Lower lobe of right lung (tissue), 2 donors: Measurements from ENCODE around the gene LRP1B. TPM values are rescaled to one million over a fixed set of nuclear protein-coding genes. Genes with fewer than 3 reads are reported as not detected.
"Not testable (repeated sequence)": the region's sequence is repeated elsewhere in the genome, so short reads cannot be mapped to it uniquely, and the experiment has no call there.

Experiments used
- ATAC-seq, 2 donors: fragments of 200-7000 bp; cut with Tn5 transposase; one replicate each; pipeline ENCODE4 v1.9.1; 2020 to 2022; ENCODE audit warnings: mild to moderate bottlenecking in 2 of 2, moderate library complexity in 2 of 2
- DNase-seq: peaks from one replicate; pipeline ENCODE4 v3.0.0-alpha.2; 2020
- H3K27ac ChIP-seq: fragments of 200-600 bp; one replicate; pipeline ENCODE4 v1.8.0; 2022
- H3K27me3 ChIP-seq: fragments of 200-600 bp; one replicate; pipeline ENCODE4 v1.8.0; 2022; ENCODE audit warnings: low read depth
- H3K36me3 ChIP-seq: fragments of 200-600 bp; one replicate; pipeline ENCODE4 v1.8.0; 2022; ENCODE audit warnings: mild to moderate bottlenecking
- H3K4me1 ChIP-seq: fragments of 200-600 bp; one replicate; pipeline ENCODE4 v1.8.0; 2022
- H3K4me3 ChIP-seq: fragments of 200-600 bp; one replicate; pipeline ENCODE4 v1.8.0; 2022; ENCODE audit warnings: mild to moderate bottlenecking
- H3K9me3 ChIP-seq: fragments of 200-600 bp; one replicate; pipeline ENCODE4 v1.8.0; 2022
- intact Hi-C: fragments of 100-400 bp; cut with DNase I; formaldehyde crosslinking; loops from one replicate; pipeline ENCODE4 v1.11.0; 2022
- total RNA-seq: library from RNA; stranded (reverse); fragmentation: NEBNext Ultra II Directional; extraction: Animal tissue kit (Norgen Biotek cat#: 25700); gene quantifications from one replicate; pipeline ENCODE4 v1.2.1, GENCODE V29; 2021
- TF ChIP-seq, protein P1 (sequence below): fragments of 200-600 bp; IDR thresholded peaks from one replicate; pipeline ENCODE4 v1.8.0; 2022; ENCODE audit warnings: antibody characterized with exemption, mild to moderate bottlenecking
- donor health status: DM: no; HTN: yes; CAD: no; lungs with severe emphysema.

The LRP1B gene
- total RNA-seq, 1 donor from 2014 or later = 0.09 TPM

GRCh38 chr2:140454717-140455116 lies 1676.1 kb downstream of the LRP1B start:
- no peak overlapping the region for H3K4me3 ChIP-seq
- no peaks in the 10 kb centered on the region for H3K27me3 ChIP-seq
- no peaks in the 10 kb centered on the region for H3K36me3 ChIP-seq
- H3K4me1 ChIP-seq = no peaks in the 10 kb centered on the region
- ATAC-seq = no peak
- DNase-seq = no peak
- intact Hi-C loops = no loop called here
- TF ChIP-seq, protein P1, sequence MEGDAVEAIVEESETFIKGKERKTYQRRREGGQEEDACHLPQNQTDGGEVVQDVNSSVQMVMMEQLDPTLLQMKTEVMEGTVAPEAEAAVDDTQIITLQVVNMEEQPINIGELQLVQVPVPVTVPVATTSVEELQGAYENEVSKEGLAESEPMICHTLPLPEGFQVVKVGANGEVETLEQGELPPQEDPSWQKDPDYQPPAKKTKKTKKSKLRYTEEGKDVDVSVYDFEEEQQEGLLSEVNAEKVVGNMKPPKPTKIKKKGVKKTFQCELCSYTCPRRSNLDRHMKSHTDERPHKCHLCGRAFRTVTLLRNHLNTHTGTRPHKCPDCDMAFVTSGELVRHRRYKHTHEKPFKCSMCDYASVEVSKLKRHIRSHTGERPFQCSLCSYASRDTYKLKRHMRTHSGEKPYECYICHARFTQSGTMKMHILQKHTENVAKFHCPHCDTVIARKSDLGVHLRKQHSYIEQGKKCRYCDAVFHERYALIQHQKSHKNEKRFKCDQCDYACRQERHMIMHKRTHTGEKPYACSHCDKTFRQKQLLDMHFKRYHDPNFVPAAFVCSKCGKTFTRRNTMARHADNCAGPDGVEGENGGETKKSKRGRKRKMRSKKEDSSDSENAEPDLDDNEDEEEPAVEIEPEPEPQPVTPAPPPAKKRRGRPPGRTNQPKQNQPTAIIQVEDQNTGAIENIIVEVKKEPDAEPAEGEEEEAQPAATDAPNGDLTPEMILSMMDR = no peak
- no peak overlapping the region for H3K27ac ChIP-seq
- no peaks in the 10 kb centered on the region for H3K9me3 ChIP-seq

GRCh38 chr2:140451324-140451723 lies 1679.5 kb downstream of the LRP1B start:
- Histone ChIP-seq H3K27ac (no peak overlapping the region), H3K9me3 (no peaks in the 10 kb centered on the region), H3K27me3 (no peaks in the 10 kb centered on the region), H3K4me3 (no peak overlapping the region), H3K36me3 (no peaks in the 10 kb centered on the region), H3K4me1 (no peaks in the 10 kb centered on the region)
- TF ChIP-seq, protein P1 = no peak
- ATAC-seq (no peak), DNase-seq (no peak)
- intact Hi-C loops = no loop called here

DNA sequence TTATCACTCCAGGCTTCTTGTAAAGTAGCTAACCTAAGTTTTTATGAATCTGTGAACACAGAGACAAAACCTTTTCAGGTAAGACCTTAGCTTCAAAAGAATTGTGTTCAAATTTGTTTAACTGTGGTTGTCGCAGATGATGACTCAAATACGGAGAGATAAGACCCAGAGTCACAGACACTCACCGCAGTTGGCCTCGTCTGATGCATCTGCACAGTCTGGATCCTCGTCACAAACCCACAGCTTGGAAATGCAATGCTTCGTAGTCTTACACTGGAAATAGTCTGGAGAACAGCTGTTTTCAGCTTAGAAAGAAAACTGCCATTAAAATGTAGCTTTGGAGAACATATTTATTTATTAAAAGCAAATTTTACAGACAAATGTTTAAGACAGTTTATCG lies 1688.5 kb downstream of the LRP1B start:
- no peak for DNase-seq
- H3K4me3 ChIP-seq = no peak overlapping the region

DNA sequence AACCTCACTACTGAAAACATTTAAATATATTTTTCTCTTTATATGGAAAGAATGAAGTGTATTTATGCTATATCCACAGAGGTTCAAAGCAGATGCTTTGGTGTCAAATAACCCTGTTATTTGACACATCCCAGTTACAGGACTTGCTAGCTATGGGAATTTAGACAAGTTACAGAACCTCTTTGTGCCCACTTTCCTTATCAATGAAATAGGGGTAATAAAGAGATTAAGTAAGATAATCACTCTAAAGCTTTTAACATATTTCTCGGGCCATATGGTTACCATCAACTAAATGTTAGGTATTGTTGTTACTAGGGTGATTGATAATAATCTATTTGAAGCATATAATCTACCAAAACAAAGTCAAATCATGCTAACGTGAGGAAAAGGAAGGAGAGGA lies 1690.0 kb downstream of the LRP1B start:
- no peaks in the 10 kb centered on the region for H3K4me1 ChIP-seq
- H3K27me3 ChIP-seq = no peaks in the 10 kb centered on the region
- no peak for DNase-seq
- H3K36me3 ChIP-seq = no peaks in the 10 kb centered on the region
- no peak for ATAC-seq
- no peak overlapping the region for H3K4me3 ChIP-seq
- intact Hi-C loops = no loop called here
- H3K27ac ChIP-seq = no peak overlapping the region
- TF ChIP-seq, protein P1 = no peak
- H3K9me3 ChIP-seq = no peaks in the 10 kb centered on the region

More for the DNA sequence above, 1688.5 kb downstream of the LRP1B start:
- no peaks in the 10 kb centered on the region for H3K4me1 ChIP-seq
- H3K27me3 ChIP-seq = no peaks in the 10 kb centered on the region
- intact Hi-C loops = no loop called here
- H3K9me3 ChIP-seq = no peaks in the 10 kb centered on the region
- TF ChIP-seq, protein P1 = no peak
- H3K27ac ChIP-seq = no peak overlapping the region
- no peak for ATAC-seq
- no peaks in the 10 kb centered on the region for H3K36me3 ChIP-seq

- intact Hi-C loops = no loop called here
- TF ChIP-seq, protein P1 = no peak
- Histone ChIP-seq H3K36me3 (no peaks in the 10 kb centered on the region), H3K27me3 (no peaks in the 10 kb centered on the region), H3K27ac (no peak overlapping the region), H3K4me1 (no peaks in the 10 kb centered on the region), H3K9me3 (no peaks in the 10 kb centered on the region), H3K4me3 (no peak overlapping the region)
- ATAC-seq (no peak), DNase-seq (no peak)
Measured at GRCh38 chr2:140436936-140437335, 1693.9 kb downstream of the LRP1B start.

- DNase-seq, ATAC-seq, H3K27me3 ChIP-seq: not testable (repeated sequence)
Measured at GRCh38 chr2:140427033-140427432, 1703.8 kb downstream of the LRP1B start.

More at GRCh38 chr2:140427033-140427432, 1703.8 kb downstream of the LRP1B start:
- H3K9me3 ChIP-seq, H3K4me1 ChIP-seq, intact Hi-C loops, H3K36me3 ChIP-seq, H3K27ac ChIP-seq, H3K4me3 ChIP-seq: not testable (repeated sequence)
